SK-N-SH treated with all-trans-retinoic acid at 6 μM for 48 hours (cell line): ENCODE data around the gene SPATA33.

Experiments
- ATAC-seq: fragments of 200-7000 bp; cut with Tn5 transposase; 3 replicates; pipeline ENCODE4 v1.9.1; 2020; ENCODE audit warnings: mild to moderate bottlenecking, moderate library complexity
- ARNTL ChIP-seq: fragments of 450-650 bp; formaldehyde crosslinking; IDR thresholded peaks from 2 replicates; pipeline ENCODE4 v1.5.0; 2020; ENCODE audit warnings: low read depth, mild to moderate bottlenecking, moderate library complexity, borderline replicate concordance
- CSDC2 ChIP-seq: fragments of 250-450 bp; sonication (Bioruptor Pico); IDR thresholded peaks from 2 replicates; pipeline ENCODE4 v1.5.0; 2020; ENCODE audit warnings: mild to moderate bottlenecking, moderate library complexity
- CSRNP3 ChIP-seq: fragments of 250-450 bp; sonication (Bioruptor Pico); IDR thresholded peaks from 2 replicates; pipeline ENCODE4 v1.5.1; 2021; ENCODE audit warnings: mild to moderate bottlenecking, moderate library complexity
- ESRRG ChIP-seq: fragments of 250-450 bp; sonication (Bioruptor Pico); IDR thresholded peaks from 2 replicates; pipeline ENCODE4 v1.6.1; 2021; ENCODE audit warnings: mild to moderate bottlenecking
- GLIS3 ChIP-seq: fragments of 250-450 bp; sonication (Bioruptor Pico); IDR thresholded peaks from 2 replicates; pipeline ENCODE4 v1.5.0; 2020; ENCODE audit warnings: mild to moderate bottlenecking, moderate library complexity
- ISL1 ChIP-seq: fragments of 250-450 bp; sonication (Bioruptor Pico); IDR thresholded peaks from 2 replicates; pipeline ENCODE4 v2.1.2; 2022; ENCODE audit warnings: mild to moderate bottlenecking, moderate library complexity
- OSR1 ChIP-seq: fragments of 250-450 bp; sonication (Bioruptor Pico); IDR thresholded peaks from 2 replicates; pipeline ENCODE4 v1.8.0; 2022; ENCODE audit warnings: moderate library complexity, mild to moderate bottlenecking, inconsistent platforms
- PATZ1 ChIP-seq: fragments of 250-450 bp; sonication (Bioruptor Pico); IDR thresholded peaks from 2 replicates; pipeline ENCODE4 v1.8.0; 2020; ENCODE audit warnings: mild to moderate bottlenecking, moderate library complexity, borderline replicate concordance
- PPARA ChIP-seq: fragments of 250-450 bp; sonication (Bioruptor Pico); IDR thresholded peaks from 2 replicates; pipeline ENCODE4 v1.5.0; 2020; ENCODE audit warnings: mild to moderate bottlenecking, borderline replicate concordance
- RARB ChIP-seq: fragments of 250-450 bp; sonication (Bioruptor Pico); IDR thresholded peaks from 2 replicates; pipeline ENCODE4 v1.8.0; 2021; ENCODE audit warnings: mild to moderate bottlenecking, moderate library complexity
- SNAI2 ChIP-seq: fragments of 250-450 bp; sonication (Bioruptor Pico); IDR thresholded peaks from 2 replicates; pipeline ENCODE4 v1.5.0; 2020; ENCODE audit warnings: mild to moderate bottlenecking, moderate library complexity
- TCF4 ChIP-seq: fragments of 250-450 bp; sonication (Bioruptor Pico); IDR thresholded peaks from 2 replicates; pipeline ENCODE4 v1.8.0; 2021; ENCODE audit warnings: mild to moderate bottlenecking, moderate library complexity, borderline replicate concordance
- TOX ChIP-seq: fragments of 250-450 bp; sonication (Bioruptor Pico); IDR thresholded peaks from 2 replicates; pipeline ENCODE4 v1.8.0; 2021; ENCODE audit warnings: mild to moderate bottlenecking, moderate library complexity, borderline replicate concordance
- ZC3H10 ChIP-seq: fragments of 250-450 bp; sonication (Bioruptor Pico); IDR thresholded peaks from 2 replicates; pipeline ENCODE4 v1.5.1; 2021; ENCODE audit warnings: mild to moderate bottlenecking, moderate library complexity
- ZFP3 ChIP-seq: fragments of 250-450 bp; sonication (Bioruptor Pico); IDR thresholded peaks from 2 replicates; pipeline ENCODE4 v1.5.0; 2020; ENCODE audit warnings: mild to moderate bottlenecking, moderate library complexity
- ZFP30 ChIP-seq: fragments of 450-650 bp; formaldehyde crosslinking; IDR thresholded peaks from 2 replicates; pipeline ENCODE4 v1.5.0; 2022; ENCODE audit warnings: mild to moderate bottlenecking, moderate library complexity
- ZNF565 ChIP-seq: fragments of 450-650 bp; formaldehyde crosslinking; conservative IDR thresholded peaks from 2 replicates; pipeline ENCODE4 v1.5.0; 2020; ENCODE audit warnings: low read depth, mild to moderate bottlenecking, moderate library complexity
- ZNF70 ChIP-seq: fragments of 450-650 bp; formaldehyde crosslinking; IDR thresholded peaks from 2 replicates; pipeline ENCODE4 v1.5.0; 2020; ENCODE audit warnings: mild to moderate bottlenecking, moderate library complexity
- ZNF8 ChIP-seq: fragments of 450-650 bp; formaldehyde crosslinking; IDR thresholded peaks from 2 replicates; pipeline ENCODE4 v1.5.0; 2020; ENCODE audit warnings: mild to moderate bottlenecking, moderate library complexity
- TF ChIP-seq, protein P1 (sequence below): fragments of 250-450 bp; sonication (Bioruptor Pico); IDR thresholded peaks from 2 replicates; pipeline ENCODE4 v1.5.0; 2020; ENCODE audit warnings: mild to moderate bottlenecking, moderate library complexity

SPATA33 gene

GRCh38 chr16:89657442-89658220, at the start of gene SPATA33, which contains the start of gene CHMP1A:
SPATA33 (plus strand) TSS chr16:89657836; CDS start chr16:89657912, 76 bp downstream.
CHMP1A (minus strand) TSS chr16:89657708; CDS start chr16:89657588, 120 bp downstream.
- peak; percentile 96 for ATAC-seq
- no peak for TF ChIP-seq PPARA
- TF ChIP-seq RARB (CRISPR knock-in tag) = no peak
- no peak for TF ChIP-seq OSR1 (CRISPR knock-in tag)
- TF ChIP-seq CSRNP3 (CRISPR knock-in tag) = no peak
- no peak for TF ChIP-seq TOX (CRISPR knock-in tag)
- TF ChIP-seq ZFP30 (CRISPR knock-in tag) = no peak
- TF ChIP-seq ZFP3 = no peak
- TF ChIP-seq, protein P1, sequence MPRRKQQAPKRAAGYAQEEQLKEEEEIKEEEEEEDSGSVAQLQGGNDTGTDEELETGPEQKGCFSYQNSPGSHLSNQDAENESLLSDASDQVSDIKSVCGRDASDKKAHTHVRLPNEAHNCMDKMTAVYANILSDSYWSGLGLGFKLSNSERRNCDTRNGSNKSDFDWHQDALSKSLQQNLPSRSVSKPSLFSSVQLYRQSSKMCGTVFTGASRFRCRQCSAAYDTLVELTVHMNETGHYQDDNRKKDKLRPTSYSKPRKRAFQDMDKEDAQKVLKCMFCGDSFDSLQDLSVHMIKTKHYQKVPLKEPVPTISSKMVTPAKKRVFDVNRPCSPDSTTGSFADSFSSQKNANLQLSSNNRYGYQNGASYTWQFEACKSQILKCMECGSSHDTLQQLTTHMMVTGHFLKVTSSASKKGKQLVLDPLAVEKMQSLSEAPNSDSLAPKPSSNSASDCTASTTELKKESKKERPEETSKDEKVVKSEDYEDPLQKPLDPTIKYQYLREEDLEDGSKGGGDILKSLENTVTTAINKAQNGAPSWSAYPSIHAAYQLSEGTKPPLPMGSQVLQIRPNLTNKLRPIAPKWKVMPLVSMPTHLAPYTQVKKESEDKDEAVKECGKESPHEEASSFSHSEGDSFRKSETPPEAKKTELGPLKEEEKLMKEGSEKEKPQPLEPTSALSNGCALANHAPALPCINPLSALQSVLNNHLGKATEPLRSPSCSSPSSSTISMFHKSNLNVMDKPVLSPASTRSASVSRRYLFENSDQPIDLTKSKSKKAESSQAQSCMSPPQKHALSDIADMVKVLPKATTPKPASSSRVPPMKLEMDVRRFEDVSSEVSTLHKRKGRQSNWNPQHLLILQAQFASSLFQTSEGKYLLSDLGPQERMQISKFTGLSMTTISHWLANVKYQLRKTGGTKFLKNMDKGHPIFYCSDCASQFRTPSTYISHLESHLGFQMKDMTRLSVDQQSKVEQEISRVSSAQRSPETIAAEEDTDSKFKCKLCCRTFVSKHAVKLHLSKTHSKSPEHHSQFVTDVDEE (CRISPR knock-in tag) = no peak
- TF ChIP-seq PATZ1 (CRISPR knock-in tag) = no peak
- no peak for TF ChIP-seq ZC3H10 (CRISPR knock-in tag)
- no peak for TF ChIP-seq SNAI2 (CRISPR knock-in tag)
- TF ChIP-seq ARNTL (CRISPR knock-in tag) = no peak
- TF ChIP-seq GLIS3 (CRISPR knock-in tag) = no peak
- no peak for TF ChIP-seq ZNF8 (CRISPR knock-in tag)
- no peak for TF ChIP-seq TCF4 (CRISPR knock-in tag)
- no peak for TF ChIP-seq ZNF70 (CRISPR knock-in tag)
- TF ChIP-seq ZNF565 (CRISPR knock-in tag) = no peak
- TF ChIP-seq CSDC2 = no peak
- TF ChIP-seq ESRRG (CRISPR knock-in tag) = no peak

GRCh38 chr16:89607937-89608740, 49.5 kb upstream of the SPATA33 start:
- no peak for TF ChIP-seq ZNF70 (CRISPR knock-in tag)
- TF ChIP-seq, protein P1 (CRISPR knock-in tag) = no peak
- TF ChIP-seq ZNF565 (CRISPR knock-in tag) = no peak
- no peak for TF ChIP-seq ISL1 (CRISPR knock-in tag)
- no peak for TF ChIP-seq GLIS3 (CRISPR knock-in tag)
- TF ChIP-seq ARNTL (CRISPR knock-in tag) = no peak
- TF ChIP-seq, all 23 proteins: peak for 0
- no peak for ATAC-seq
